Endothelial cell of umbilical vein (primary cell): ENCODE data around the gene NSG2. TPM values are rescaled to one million over a fixed set of nuclear protein-coding genes. Genes with fewer than 3 reads are reported as not detected.

ENCODE experiments used
- BruUV-seq: library from RNA; stranded (reverse); fragments of 400-500 nt; replicated peaks from 2 replicates; lab custom pipeline; 2021; lab: Mats Ljungman, UMichigan
- CTCF ChIA-PET: fragments of 300-600, 350-600 bp; sonication (Branson Sonifier 250); formaldehyde crosslinking; loops from one replicate; lab custom pipeline; 2021; ENCODE audit warnings: antibody characterized with exemption, inconsistent platforms; lab: Charles Lee
- POLR2A ChIA-PET: fragments of 300-600, 350-600 bp; sonication (Branson Sonifier 250); formaldehyde crosslinking; loops from one replicate; lab custom pipeline; 2021; ENCODE audit warnings: antibody characterized with exemption, inconsistent platforms; lab: Charles Lee
- DNase-seq: peaks from one replicate; pipeline ENCODE4 v3.0.0-alpha.2; 2011; ENCODE audit warnings: low read depth, low spot score
- FAIRE-seq: peaks from 2 replicates; lab custom pipeline; 2011; peaks lifted over from hg19 to GRCh38; lab: Jason Lieb, UNC
- H2AFZ ChIP-seq: 2 replicates; pipeline ENCODE4 v1.6.0; 2012; ENCODE audit warnings: low read depth, low read length, control low read depth, inconsistent platforms
- H3K27ac ChIP-seq: 2 replicates; pipeline ENCODE4 v1.5.1; 2011; ENCODE audit warnings: low read depth, mild to moderate bottlenecking, control low read depth, low read length, moderate library complexity; ENCODE audit not compliant: insufficient read depth
- H3K27me3 ChIP-seq, 2 experiments: 2 replicates each; pipeline versions ENCODE4 v1.6.0 to v1.6.1; 2011; ENCODE audit warnings: low read length in 2 of 2, mixed read lengths in 1 of 2; ENCODE audit not compliant: control insufficient read depth in 2 of 2, insufficient read depth in 2 of 2
- H3K36me3 ChIP-seq, 2 experiments: 2 replicates in 1 of 2; 3 replicates in 1 of 2; pipeline ENCODE4 v1.5.1; 2011; ENCODE audit warnings: low read length in 2 of 2, mild to moderate bottlenecking in 1 of 2, moderate library complexity in 1 of 2; ENCODE audit not compliant: control insufficient read depth in 2 of 2, insufficient read depth in 2 of 2; ENCODE audit errors: extremely low read depth in 1 of 2
- H3K4me1 ChIP-seq: 3 replicates; pipeline ENCODE4 v1.5.1; 2011; ENCODE audit warnings: mild to moderate bottlenecking, low read length; ENCODE audit not compliant: control insufficient read depth, insufficient read depth; ENCODE audit errors: extremely low read depth
- H3K4me2 ChIP-seq: 2 replicates; pipeline ENCODE4 v1.6.1; 2011; ENCODE audit warnings: low read length, control low read depth, mixed read lengths; ENCODE audit not compliant: insufficient read depth
- H3K4me3 ChIP-seq, 3 experiments: fragments of 200-600 bp in 1 of 3; sonication (generic), shearing (Covaris generic) in 1 of 3; replicated peaks in 1 of 3; 2 replicates each; pipeline ENCODE4 v1.5.1; 2011 to 2016; ENCODE audit warnings: control low read depth in 3 of 3, low read length in 3 of 3, mild to moderate bottlenecking in 2 of 3, inconsistent platforms in 1 of 3, low read depth in 1 of 3, moderate library complexity in 1 of 3; ENCODE audit not compliant: insufficient read depth in 1 of 3
- H3K79me2 ChIP-seq: 2 replicates; pipeline ENCODE4 v1.6.0; 2012; ENCODE audit warnings: low read length, inconsistent platforms; ENCODE audit not compliant: control insufficient read depth, insufficient read depth
- H3K9ac ChIP-seq: replicated peaks from 2 replicates; pipeline ENCODE3; 2011; ENCODE audit warnings: low read length, control low read depth; ENCODE audit not compliant: insufficient read depth; ENCODE audit errors: extremely low read depth
- H3K9me1 ChIP-seq: replicated peaks from 3 replicates; pipeline ENCODE4 v1.6.0; 2011; ENCODE audit warnings: mild to moderate bottlenecking, low read length; ENCODE audit not compliant: control insufficient read depth, insufficient read depth; ENCODE audit errors: extremely low read depth
- H3K9me3 ChIP-seq: replicated peaks from 2 replicates; pipeline ENCODE4 v1.5.1; 2012; ENCODE audit warnings: low read length, inconsistent platforms; ENCODE audit not compliant: control insufficient read depth, insufficient read depth
- H4K20me1 ChIP-seq: replicated peaks from 2 replicates; pipeline ENCODE3; 2011; ENCODE audit warnings: mild to moderate bottlenecking, low read length; ENCODE audit not compliant: control insufficient read depth, insufficient read depth; ENCODE audit errors: extremely low read depth
- CTCF ChIP-seq, 2 donors: IDR thresholded peaks; 1 replicate in 1 of 2; 2 replicates in 1 of 2; pipeline ENCODE4 v1.5.1; 2011; ENCODE audit warnings: low read length in 2 of 2, mild to moderate bottlenecking in 2 of 2, moderate library complexity in 2 of 2, control low read depth in 1 of 2, inconsistent platforms in 1 of 2, low read depth in 1 of 2; ENCODE audit not compliant: insufficient read depth in 1 of 2; ENCODE audit errors: extremely low read depth in 1 of 2
- EZH2 ChIP-seq: IDR thresholded peaks from 2 replicates; pipeline ENCODE4 v1.6.1; 2012; ENCODE audit warnings: borderline replicate concordance, low read depth, mild to moderate bottlenecking, moderate library complexity, low read length, inconsistent platforms; ENCODE audit not compliant: severe bottlenecking
- FOS ChIP-seq: IDR thresholded peaks from 2 replicates; pipeline ENCODE4 v1.6.1; 2011; ENCODE audit warnings: mild to moderate bottlenecking, low read length, moderate library complexity, borderline replicate concordance; ENCODE audit not compliant: insufficient read depth
- GATA2 ChIP-seq: IDR thresholded peaks from 2 replicates; pipeline ENCODE4 v1.7.0; 2011; ENCODE audit warnings: low read depth, mild to moderate bottlenecking, moderate library complexity, mixed read lengths, low read length; ENCODE audit not compliant: insufficient read length, insufficient read depth
- JUN ChIP-seq: IDR thresholded peaks from 2 replicates; pipeline ENCODE4 v1.6.1; 2011; ENCODE audit warnings: borderline replicate concordance, low read depth; ENCODE audit not compliant: insufficient read length, insufficient read depth
- MAX ChIP-seq: IDR thresholded peaks from 2 replicates; pipeline ENCODE4 v1.6.1; 2011; ENCODE audit not compliant: insufficient read depth, insufficient read length
- MYC ChIP-seq: IDR thresholded peaks from one replicate; pipeline ENCODE4 v1.6.1; 2011; ENCODE audit warnings: mild to moderate bottlenecking, low read depth, low read length
- POLR2A ChIP-seq: IDR thresholded peaks from 2 replicates; pipeline ENCODE4 v1.6.1; 2012; ENCODE audit warnings: low read depth, mild to moderate bottlenecking, control low read depth, low read length
- POLR2AphosphoS5 ChIP-seq: IDR thresholded peaks from 2 replicates; pipeline ENCODE4 v1.6.1; 2012; ENCODE audit warnings: low read depth, mild to moderate bottlenecking, control low read depth, low read length, moderate library complexity; ENCODE audit not compliant: insufficient read depth
- dilution Hi-C: fragments of 300-500 bp; cut with MboI; formaldehyde crosslinking; loops from one replicate; pipeline ENCODE4 v1.15.0; 2019; ENCODE audit warnings: low sequenced_read_pairs; ENCODE audit not compliant: extremely low pct_ligation_motif_present
- intact Hi-C: fragments of 100-400 bp; cut with micrococcal nuclease; formaldehyde crosslinking; loops from one replicate; pipeline ENCODE4 v1.10.0; 2022
- polyA plus RNA-seq, 4 experiments: library from polyadenylated mRNA; depleted of rRNA in 3 of 4; stranded (reverse) in 3 of 4; unstranded in 1 of 4; fragments of >200 nt; gene quantifications; 2 replicates each; pipeline versions ENCODE4 v1.2.1 to v1.2.3, GENCODE V29; 2011 to 2012; ENCODE audit warnings: missing spikeins in 1 of 4
- total RNA-seq: library from RNA; stranded (reverse); gene quantifications from 2 replicates; pipeline ENCODE4 v1.2.3, GENCODE V29; 2021

The NSG2 gene
- total and polyA plus RNA-seq, 2 donors (not counting 3 experiments of a cell fraction or from before 2014, with no cell fraction given) = not detected

GRCh38 chr5:174147551-174147950, 102.0 kb downstream of the NSG2 start:
- ChIA-PET CTCF (no interaction called here), POLR2A (no interaction called here)
- Histone ChIP-seq H3K9me3 (peaks cover 4% of the 10 kb centered on the region), H3K9me1 (no peaks in the 10 kb centered on the region), H3K36me3 (no peaks in the 10 kb centered on the region), H4K20me1 (no peaks in the 10 kb centered on the region), H3K9ac (no peak overlapping the region), H3K27ac (no peak overlapping the region), H3K4me1 (no peaks in the 10 kb centered on the region), H3K4me3 (no peak overlapping the region), H3K79me2 (no peaks in the 10 kb centered on the region), H3K4me2 (no peak overlapping the region), H3K27me3 (no peaks in the 10 kb centered on the region), H2AFZ (no peak overlapping the region)
- TF ChIP-seq FOS (no peak), MYC (no peak), POLR2AphosphoS5 (no peak), JUN (no peak), CTCF (IDR thresholded peaks at IDR 0.05; ENCODE audit: extremely low read depth in 1 of 2, insufficient read depth in 1 of 2, low read depth in 1 of 2, low read length in 2 of 2) (no peak), EZH2 (no peak), MAX (no peak), GATA2 (no peak), POLR2A (no peak)
- dilution Hi-C loops (no loop called here), intact Hi-C loops (no loop called here)
- no peak for FAIRE-seq
- DNase-seq = no peak
- no TSS peak for BruUV-seq
